Measurements from ENCODE around the gene ATP6V0C. TPM values are rescaled to one million over a fixed set of nuclear protein-coding genes. Genes with fewer than 3 reads are reported as not detected.
A peak's percentile ranks its signal among the peaks of the same experiment; 100 is the strongest.

The ATP6V0C gene
- total and polyA plus RNA-seq, 2 of the 8 experiments (the other 6 are each of a cell fraction or from before 2014, with no cell fraction given) = 125 to 176 TPM

DNA sequence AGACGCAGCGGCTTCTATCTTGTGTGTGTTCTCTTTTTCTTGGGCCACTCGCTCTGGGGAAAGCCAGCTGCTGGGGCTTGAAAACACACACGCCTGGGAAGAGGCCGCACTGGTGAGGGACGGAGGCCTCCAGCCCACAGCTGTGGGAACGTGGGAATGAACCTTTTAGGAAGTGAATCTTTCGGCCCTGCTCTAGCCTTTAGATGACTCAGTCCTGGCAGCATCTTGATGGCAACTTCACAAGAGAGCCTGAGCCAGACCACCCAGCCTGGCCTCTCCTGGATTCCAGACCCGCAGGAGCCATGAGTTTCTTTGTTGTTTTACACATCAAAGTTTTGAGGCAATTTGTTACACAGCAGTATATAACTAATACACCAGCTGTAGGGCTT is 21.9 kb downstream of the ATP6V0C start:
- Histone ChIP-seq H3K79me1 (ENCODE audit: low read depth, low read length) (no peaks in the 10 kb centered on the region), H3K23ac (ENCODE audit: insufficient read length) (no peak overlapping the region), H4K91ac (replicated peaks; ENCODE audit: insufficient read length, low read length) (no peak overlapping the region), H2BK20ac (ENCODE audit: low read length) (no peak overlapping the region), H4K8ac (ENCODE audit: extremely low read depth, insufficient read depth, low read length) (no peak overlapping the region), H3K9ac (replicated peaks in 1 of 4; ENCODE audit: extremely low read depth in 1 of 4, low read depth in 3 of 4, low read length in 3 of 4) (no peak overlapping the region), H4K5ac (ENCODE audit: insufficient read length, low read depth, low read length) (no peak overlapping the region), H3K27me3 (replicated peaks in 1 of 4; ENCODE audit: control insufficient read depth in 3 of 4, extremely low read depth in 1 of 4, insufficient read depth in 3 of 4, low read length in 3 of 4) (no peaks in the 10 kb centered on the region), H3K4me2 (ENCODE audit: insufficient read depth in 1 of 2, low read depth in 2 of 2, low read length in 2 of 2) (no peak overlapping the region), H2BK5ac (ENCODE audit: low read depth, low read length) (no peak overlapping the region), H3K79me2 (ENCODE audit: control insufficient read depth in 1 of 2, insufficient read depth in 2 of 2, low read length in 2 of 2) (peaks cover 0 to 14% of the 10 kb centered on the region in 2 experiments; a peak in 2 of 4 replicates), H3K9me3 (ENCODE audit: insufficient read depth in 2 of 2, low read depth in 1 of 2, low read length in 1 of 2) (no peaks in the 10 kb centered on the region), H3K27ac (ENCODE audit: low read depth, low read length) (no peak overlapping the region), H3K56ac (replicated peaks; ENCODE audit: insufficient read length, low read depth, low read length) (no peak overlapping the region), H2AFZ (ENCODE audit: low read length) (no peak overlapping the region), H2BK12ac (ENCODE audit: low read depth, low read length) (peak overlapping the region; percentile 75; the same call in 1 of the 2 replicates), H2BK15ac (ENCODE audit: low read length) (peak overlapping the region; percentile 100; the same call in 1 of the 2 replicates), H3K36me3 (ENCODE audit: control insufficient read depth in 2 of 4, insufficient read depth in 4 of 4, low read length in 3 of 4) (no peaks in the 10 kb centered on the region), H3K4me3 (ENCODE audit: extremely low read depth in 1 of 4, insufficient read depth in 2 of 4, low read depth in 3 of 4, low read length in 4 of 4) (no peak overlapping the region), H3K4ac (replicated peaks; ENCODE audit: insufficient read length, low read depth, low read length) (no peak overlapping the region), H3K14ac (ENCODE audit: insufficient read length) (no peak overlapping the region), H2AK5ac (ENCODE audit: low read depth, low read length) (0 out of 2 replicates have a peak overlapping the region, but pooled peaks have one; percentile 16), H3K18ac (ENCODE audit: extremely low read depth, low read length) (no peak overlapping the region), H2BK120ac (replicated peaks; ENCODE audit: low read depth, low read length) (no peak overlapping the region), H3K4me1 (replicated peaks in 1 of 4; ENCODE audit: control insufficient read depth in 3 of 4, insufficient read depth in 4 of 4, low read length in 3 of 4) (peaks cover 0 to 11% (median 7%) of the 10 kb centered on the region in 4 experiments; a peak in 4 of 7 replicates), H4K20me1 (replicated peaks in 1 of 2; ENCODE audit: control insufficient read depth in 1 of 2, insufficient read depth in 2 of 2, low read length in 2 of 2) (peaks cover 0 to 7% of the 10 kb centered on the region in 2 experiments), H3K23me2 (ENCODE audit: low read depth, low read length) (peaks cover 14% of the 10 kb centered on the region)
- DNase-seq (ENCODE audit: low read depth in 1 of 2, low spot score in 2 of 2) = no peak
- FAIRE-seq = no peak
- POLR2A ChIA-PET (ENCODE audit: partially characterized antibody) = interaction anchor here (1.1 to 5.4 kb wide), 3 partner anchors 11 to 24 kb away, joined by 3 to 44 read pairs (median 7); partner anchors contain the start of gene ATP6V0C
- CTCF ChIA-PET (ENCODE audit: partially characterized antibody) = interaction anchor here (1.0 kb wide), 2 partner anchors 17 to 20 kb away, joined by 3 read pairs; no protein-coding TSS in a partner anchor
- WGBS, 2 experiments (ENCODE audit: extremely low coverage in 1 of 2, insufficient coverage in 1 of 2, insufficient read length in 1 of 2, insufficient replicate concordance in 2 of 2, low coverage in 1 of 2, low lambda C conversion rate in 2 of 2, missing lambda C conversion rate in 1 of 2) = 93% methylated on average over 9 of the region's 9 CpGs; no CpG with 5 or more reads in 1 of the 2 experiments
- TF ChIP-seq FOSL1 (IDR thresholded peaks at IDR 0.05; ENCODE audit: insufficient read depth, low read depth, low read length) = no peak
- TF ChIP-seq EGR1 (IDR thresholded peaks at IDR 0.05; ENCODE audit: borderline replicate concordance, low read depth, low read length) = no peak
- TF ChIP-seq CBX8 (IDR thresholded peaks at IDR 0.05; ENCODE audit: borderline replicate concordance, low read depth, low read length) = no peak
- TF ChIP-seq JUND (IDR thresholded peaks at IDR 0.05; ENCODE audit: low read length) = no peak
- TF ChIP-seq, protein P1, sequence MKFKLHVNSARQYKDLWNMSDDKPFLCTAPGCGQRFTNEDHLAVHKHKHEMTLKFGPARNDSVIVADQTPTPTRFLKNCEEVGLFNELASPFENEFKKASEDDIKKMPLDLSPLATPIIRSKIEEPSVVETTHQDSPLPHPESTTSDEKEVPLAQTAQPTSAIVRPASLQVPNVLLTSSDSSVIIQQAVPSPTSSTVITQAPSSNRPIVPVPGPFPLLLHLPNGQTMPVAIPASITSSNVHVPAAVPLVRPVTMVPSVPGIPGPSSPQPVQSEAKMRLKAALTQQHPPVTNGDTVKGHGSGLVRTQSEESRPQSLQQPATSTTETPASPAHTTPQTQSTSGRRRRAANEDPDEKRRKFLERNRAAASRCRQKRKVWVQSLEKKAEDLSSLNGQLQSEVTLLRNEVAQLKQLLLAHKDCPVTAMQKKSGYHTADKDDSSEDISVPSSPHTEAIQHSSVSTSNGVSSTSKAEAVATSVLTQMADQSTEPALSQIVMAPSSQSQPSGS (IDR thresholded peaks at IDR 0.05; ENCODE audit: low read length) = no peak
- no peak for TF ChIP-seq TBP (IDR thresholded peaks at IDR 0.05; ENCODE audit: low read depth, low read length)
- no peak for TF ChIP-seq RAD21 (IDR thresholded peaks at IDR 0.05 in 1 of 2, conservative IDR thresholded peaks at IDR 0.05 in 1 of 2; ENCODE audit: low read depth in 2 of 2, low read length in 2 of 2)
- TF ChIP-seq RXRA (IDR thresholded peaks at IDR 0.05; ENCODE audit: insufficient read depth, low read depth, low read length) = no peak
- TF ChIP-seq SUZ12 (IDR thresholded peaks at IDR 0.05; ENCODE audit: low read length) = no peak
- TF ChIP-seq EP300 (IDR thresholded peaks at IDR 0.05; ENCODE audit: borderline replicate concordance in 1 of 2, low read depth in 2 of 2, low read length in 2 of 2) = no peak
- no peak for TF ChIP-seq PHF8 (conservative IDR thresholded peaks at IDR 0.05; ENCODE audit: low read depth, low read length)

Data from H1 (cell line).